OCI-LY1 (cell line): Measurements from ENCODE around the gene MAP1A.

Experiments
- H2AFZ ChIP-seq: fragments of 200-600 bp; sonication (generic), shearing (Covaris generic); 2 replicates; pipeline ENCODE4 v1.6.0; 2014; ENCODE audit warnings: antibody characterized with exemption, mild to moderate bottlenecking, low read length
- H3F3A ChIP-seq: fragments of 200-600 bp; sonication (generic), shearing (Covaris generic); 2 replicates; pipeline ENCODE4 v1.6.0; 2014; ENCODE audit warnings: mild to moderate bottlenecking, antibody characterized with exemption, low read length, moderate library complexity; ENCODE audit not compliant: insufficient read depth
- H3K27ac ChIP-seq: fragments of 200-600 bp; sonication (generic); 2 replicates; pipeline ENCODE4 v1.5.1; 2014; ENCODE audit warnings: low read length, mixed run types, mild to moderate bottlenecking, low read depth; ENCODE audit not compliant: poor library complexity, severe bottlenecking
- H3K27me3 ChIP-seq: fragments of 200-600 bp; sonication (generic); 2 replicates; pipeline ENCODE4 v1.6.0; 2014; ENCODE audit warnings: antibody characterized with exemption, mild to moderate bottlenecking, low read length, moderate library complexity; ENCODE audit not compliant: insufficient read depth
- H3K36me3 ChIP-seq: fragments of 200-600 bp; sonication (generic); 2 replicates; pipeline ENCODE4 v1.6.1; 2014; ENCODE audit warnings: mild to moderate bottlenecking, antibody characterized with exemption, low read length, moderate library complexity, mixed read lengths; ENCODE audit not compliant: insufficient read depth
- H3K4me1 ChIP-seq: fragments of 200-600 bp; sonication (generic); 2 replicates; pipeline ENCODE4 v1.5.1; 2014; ENCODE audit warnings: mild to moderate bottlenecking, low read length, moderate library complexity; ENCODE audit not compliant: insufficient read depth, severe bottlenecking
- H3K4me2 ChIP-seq: fragments of 200-600 bp; sonication (generic), shearing (Covaris generic); 2 replicates; pipeline ENCODE4 v1.6.1; 2014; ENCODE audit warnings: low read length
- H3K4me3 ChIP-seq: fragments of 200-600 bp; sonication (generic); 2 replicates; pipeline ENCODE4 v1.5.1; 2014; ENCODE audit warnings: low read length, low read depth, mild to moderate bottlenecking, mixed read lengths; ENCODE audit not compliant: poor library complexity, severe bottlenecking
- H3K79me2 ChIP-seq: fragments of 200-600 bp; shearing (Covaris generic); 2 replicates; pipeline ENCODE4 v1.6.1; 2016; ENCODE audit warnings: mixed run types, low read length, mixed read lengths; ENCODE audit not compliant: insufficient read depth
- H3K9ac ChIP-seq: fragments of 200-600 bp; sonication (generic), shearing (Covaris generic); 2 replicates; pipeline ENCODE4 v1.6.1; 2014; ENCODE audit warnings: mild to moderate bottlenecking, low read length, mixed read lengths
- H3K9me2 ChIP-seq: fragments of 200-600 bp; sonication (generic), shearing (Covaris generic); 2 replicates; pipeline ENCODE4 v1.6.1; 2014; ENCODE audit warnings: low read depth, mild to moderate bottlenecking, low read length, mixed read lengths
- H3K9me3 ChIP-seq: fragments of 200-600 bp; shearing (Covaris generic); 2 replicates; pipeline ENCODE4 v1.6.1; 2014; ENCODE audit warnings: low read length, mixed read lengths
- H4K20me1 ChIP-seq: fragments of 200-600 bp; sonication (generic), shearing (Covaris generic); 2 replicates; pipeline ENCODE4 v1.6.0; 2016; ENCODE audit warnings: mild to moderate bottlenecking, low read length; ENCODE audit not compliant: insufficient read depth
- CTCF ChIP-seq: fragments of 200-600 bp; sonication (generic), shearing (Covaris generic); IDR thresholded peaks from 2 replicates; pipeline ENCODE4 v1.5.1; 2017; ENCODE audit warnings: mild to moderate bottlenecking, antibody characterized with exemption, low read length, moderate library complexity, mixed read lengths
- EZH2 ChIP-seq: fragments of 200-600 bp; sonication (generic), shearing (Covaris generic); IDR thresholded peaks from 2 replicates; pipeline ENCODE4 v1.8.0; 2017; ENCODE audit warnings: borderline replicate concordance, mixed run types, mild to moderate bottlenecking, antibody characterized with exemption, low read length, moderate library complexity, mixed read lengths

MAP1A gene

GRCh38 chr15:43510200-43511011 lies 7.0 kb upstream of the MAP1A start:
- no peaks in the 10 kb centered on the region for H3K79me2 ChIP-seq
- peak overlapping the region; percentile 69 for H3K27ac ChIP-seq
- H3K4me2 ChIP-seq: peak overlapping the region; percentile 91
- H3K9ac ChIP-seq: peak overlapping the region; percentile 73
- no peaks in the 10 kb centered on the region for H3K9me2 ChIP-seq
- peaks cover 13% of the 10 kb centered on the region for H3K4me1 ChIP-seq
- no peaks in the 10 kb centered on the region for H3F3A ChIP-seq
- H3K27me3 ChIP-seq: peaks cover 6% of the 10 kb centered on the region; the same call in 1 of the 2 replicates
- H4K20me1 ChIP-seq: no peaks in the 10 kb centered on the region
- TF ChIP-seq EZH2 (no peak), CTCF (no peak)
- H3K9me3 ChIP-seq: no peaks in the 10 kb centered on the region
- H3K4me3 ChIP-seq: peak overlapping the region; percentile 74
- peak overlapping the region; percentile 51; the same call in 1 of the 2 replicates for H2AFZ ChIP-seq
- no peaks in the 10 kb centered on the region; the same call in 1 of the 2 replicates for H3K36me3 ChIP-seq

- Histone ChIP-seq H2AFZ (no peak overlapping the region), H3K36me3 (no peaks in the 10 kb centered on the region; the same call in 1 of the 2 replicates), H3K9me3 (no peaks in the 10 kb centered on the region), H3F3A (no peaks in the 10 kb centered on the region), H3K27me3 (peaks cover 6% of the 10 kb centered on the region; the same call in 1 of the 2 replicates), H4K20me1 (no peaks in the 10 kb centered on the region), H3K4me1 (peaks cover 22% of the 10 kb centered on the region), H3K9me2 (no peaks in the 10 kb centered on the region), H3K27ac (no peak overlapping the region), H3K9ac (peak overlapping the region; percentile 21; the same call in 1 of the 2 replicates), H3K4me3 (peak overlapping the region; percentile 74), H3K79me2 (no peaks in the 10 kb centered on the region), H3K4me2 (peak overlapping the region; percentile 91)
- TF ChIP-seq CTCF (no peak), EZH2 (no peak)
These were observed 6.2 kb upstream of the MAP1A start for GRCh38 chr15:43511012-43511885.

- no peaks in the 10 kb centered on the region for H3K36me3 ChIP-seq
- H3K4me1 ChIP-seq: peaks cover 40% of the 10 kb centered on the region
- H3K9ac ChIP-seq: no peak overlapping the region
- no peaks in the 10 kb centered on the region for H3K79me2 ChIP-seq
- H2AFZ ChIP-seq: no peak overlapping the region
- H3K9me3 ChIP-seq: no peaks in the 10 kb centered on the region
- no peak overlapping the region for H3K27ac ChIP-seq
- no peak for TF ChIP-seq CTCF
- TF ChIP-seq EZH2: no peak
- peaks cover 6% of the 10 kb centered on the region; the same call in 1 of the 2 replicates for H3K27me3 ChIP-seq
- H3K4me2 ChIP-seq: no peak overlapping the region
- no peaks in the 10 kb centered on the region for H3K9me2 ChIP-seq
- H3K4me3 ChIP-seq: no peak overlapping the region
- no peaks in the 10 kb centered on the region for H4K20me1 ChIP-seq
- no peaks in the 10 kb centered on the region for H3F3A ChIP-seq
These were observed 3.9 kb upstream of the MAP1A start for GRCh38 chr15:43513550-43513949.
